ENCODE data around the gene OR10C1. TPM values are rescaled to one million over a fixed set of nuclear protein-coding genes. Genes with fewer than 3 reads are reported as not detected.
A peak's percentile ranks its signal among the peaks of the same experiment; 100 is the strongest.

Gene OR10C1
- not detected in 2 replicates for total RNA-seq
- long read RNA-seq = 0 reads

- Mint-ChIP-seq H3K36me3 (ENCODE audit: low read depth) (no peaks in the 10 kb centered on the region), H3K4me1 (no peaks in the 10 kb centered on the region), H3K9me3 (peaks cover under 1% of the 10 kb centered on the region), H3K4me3 (no peak within 1 kb of the TSS), H3K27ac (ENCODE audit: unreplicated experiment) (no peak within 1 kb of the TSS), H3K27me3 (ENCODE audit: low read depth) (peaks cover 13% of the 10 kb centered on the region)
- no peak for DNase-seq (ENCODE audit: low read depth, low spot score)
- no peak for TF ChIP-seq CTCF (conservative IDR thresholded peaks at IDR 0.05)
Measured at GRCh38 chr6:29439006-29439405, at the start of gene OR10C1. Gene OR10C1, plus strand, starts transcription at chr6:29439306. Its CDS starts 710 bp downstream, at chr6:29440016.

GRCh38 chr6:29395331-29395730, 43.8 kb upstream of the OR10C1 start, which contains the start of gene OR12D2:
Gene OR12D2, plus strand, starts transcription at chr6:29395631. Its CDS starts 1,069 bp downstream, at chr6:29396700.
- TF ChIP-seq CTCF (conservative IDR thresholded peaks at IDR 0.05) = no peak
- peaks cover 18% of the 10 kb centered on the region for H3K27me3 Mint-ChIP-seq (ENCODE audit: low read depth)
- H3K4me1 Mint-ChIP-seq = no peaks in the 10 kb centered on the region
- no peak within 1 kb of the TSS for H3K4me3 Mint-ChIP-seq
- DNase-seq (ENCODE audit: low read depth, low spot score) = no peak
- H3K27ac Mint-ChIP-seq (ENCODE audit: unreplicated experiment) = no peak within 1 kb of the TSS
- H3K9me3 Mint-ChIP-seq = peaks cover 2% of the 10 kb centered on the region
- no peaks in the 10 kb centered on the region for H3K36me3 Mint-ChIP-seq (ENCODE audit: low read depth)

GRCh38 chr6:29399525-29399924, 39.6 kb upstream of the OR10C1 start:
- peaks cover 2% of the 10 kb centered on the region for H3K9me3 Mint-ChIP-seq
- no peaks in the 10 kb centered on the region for H3K4me1 Mint-ChIP-seq
- no peak overlapping the region for H3K4me3 Mint-ChIP-seq
- H3K27me3 Mint-ChIP-seq (ENCODE audit: low read depth) = peaks cover 18% of the 10 kb centered on the region
- TF ChIP-seq CTCF (conservative IDR thresholded peaks at IDR 0.05) = no peak
- no peaks in the 10 kb centered on the region for H3K36me3 Mint-ChIP-seq (ENCODE audit: low read depth)
- DNase-seq (ENCODE audit: low read depth, low spot score) = no peak
- no peak overlapping the region for H3K27ac Mint-ChIP-seq (ENCODE audit: unreplicated experiment)

GRCh38 chr6:29403801-29404200, 35.3 kb upstream of the OR10C1 start:
- peaks cover 5% of the 10 kb centered on the region for H3K9me3 Mint-ChIP-seq
- H3K27ac Mint-ChIP-seq (ENCODE audit: unreplicated experiment) = no peak overlapping the region
- H3K36me3 Mint-ChIP-seq (ENCODE audit: low read depth) = no peaks in the 10 kb centered on the region
- TF ChIP-seq CTCF (conservative IDR thresholded peaks at IDR 0.05) = no peak
- peaks cover 2% of the 10 kb centered on the region for H3K27me3 Mint-ChIP-seq (ENCODE audit: low read depth)
- H3K4me1 Mint-ChIP-seq = no peaks in the 10 kb centered on the region
- no peak for DNase-seq (ENCODE audit: low read depth, low spot score)
- H3K4me3 Mint-ChIP-seq = no peak overlapping the region

- no peaks in the 10 kb centered on the region for H3K4me1 Mint-ChIP-seq
- peaks cover 15% of the 10 kb centered on the region for H3K9me3 Mint-ChIP-seq
- H3K4me3 Mint-ChIP-seq = no peak within 1 kb of the TSS
- H3K36me3 Mint-ChIP-seq (ENCODE audit: low read depth) = peaks cover 3% of the 10 kb centered on the region
- H3K27me3 Mint-ChIP-seq (ENCODE audit: low read depth) = peaks cover 25% of the 10 kb centered on the region
- peak; percentile 29 for TF ChIP-seq CTCF (conservative IDR thresholded peaks at IDR 0.05)
- no peak within 1 kb of the TSS for H3K27ac Mint-ChIP-seq (ENCODE audit: unreplicated experiment)
- DNase-seq (ENCODE audit: low read depth, low spot score) = no peak
Measured at GRCh38 chr6:29414588-29414987, 24.5 kb upstream of the OR10C1 start, which contains the start of gene OR12D1. Gene OR12D1, plus strand, starts transcription at chr6:29414928.

Measured in neural crest cell (in vitro differentiated cells).